ENCODE measurements around the gene COMMD6. TPM values are rescaled to one million over a fixed set of nuclear protein-coding genes. Genes with fewer than 3 reads are reported as not detected.
A peak's percentile ranks its signal among the peaks of the same experiment; 100 is the strongest.

COMMD6 gene
- total RNA-seq, 2 donors from 2014 or later, result 118 to 157 TPM

DNA sequence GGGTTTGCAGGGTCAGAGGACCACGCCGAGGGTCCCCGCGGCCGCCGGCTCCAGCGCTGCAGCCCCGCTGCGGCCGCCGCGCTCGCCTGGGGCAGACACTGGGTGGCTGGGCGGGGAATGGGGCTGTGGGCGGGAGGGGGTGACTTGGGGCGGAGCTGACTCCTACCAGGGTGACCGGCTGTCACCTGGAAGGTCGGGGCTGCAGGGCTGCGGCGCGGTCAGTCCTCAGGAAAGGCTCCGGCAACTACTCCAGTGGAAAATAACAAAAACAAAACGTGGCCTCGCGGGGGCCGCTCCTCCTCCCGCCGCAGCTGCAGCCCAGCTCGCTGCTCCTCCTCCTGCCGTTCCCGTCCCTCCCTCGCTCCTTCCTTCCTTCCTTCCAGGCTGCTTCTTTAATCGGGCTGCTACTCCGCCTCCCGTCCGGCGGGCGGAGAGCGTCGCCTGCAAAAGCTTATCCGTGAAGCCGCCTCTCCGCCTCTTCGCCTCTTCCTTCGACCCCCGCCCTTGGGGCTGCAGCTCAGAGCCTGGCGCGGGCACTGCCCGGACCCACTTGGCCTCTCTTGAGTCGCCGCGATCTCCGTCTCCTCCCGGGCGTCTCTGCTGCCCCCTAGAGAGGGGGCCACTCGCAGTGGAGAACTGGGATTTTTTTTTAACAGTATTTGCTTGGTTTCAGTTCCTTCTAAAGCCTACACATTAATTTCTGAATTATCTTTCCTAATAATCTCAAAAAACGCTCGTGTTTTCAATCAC lies 55.4 kb downstream of the COMMD6 start, which contains the start of gene TBC1D4:
TSS of gene TBC1D4 (minus strand) at position 100 of the 750 bp plus-strand sequence. CDS start 402 bp downstream, outside the sequence.
- Histone ChIP-seq H3K27me3 (no peaks in the 10 kb centered on the region), H3K27ac (peak within 1 kb of the TSS; percentile 89), H3K4me1 (no peaks in the 10 kb centered on the region), H3K36me3 (no peaks in the 10 kb centered on the region), H3K9me3 (no peaks in the 10 kb centered on the region), H3K9ac (ENCODE audit: low read depth in 2 of 2, low read length in 2 of 2) (peak within 1 kb of the TSS; percentile 61 to 79), H3K4me3 (peak within 1 kb of the TSS; percentile 84)
- DNase-seq, result peak; percentile 89
- TF ChIP-seq, protein P1, sequence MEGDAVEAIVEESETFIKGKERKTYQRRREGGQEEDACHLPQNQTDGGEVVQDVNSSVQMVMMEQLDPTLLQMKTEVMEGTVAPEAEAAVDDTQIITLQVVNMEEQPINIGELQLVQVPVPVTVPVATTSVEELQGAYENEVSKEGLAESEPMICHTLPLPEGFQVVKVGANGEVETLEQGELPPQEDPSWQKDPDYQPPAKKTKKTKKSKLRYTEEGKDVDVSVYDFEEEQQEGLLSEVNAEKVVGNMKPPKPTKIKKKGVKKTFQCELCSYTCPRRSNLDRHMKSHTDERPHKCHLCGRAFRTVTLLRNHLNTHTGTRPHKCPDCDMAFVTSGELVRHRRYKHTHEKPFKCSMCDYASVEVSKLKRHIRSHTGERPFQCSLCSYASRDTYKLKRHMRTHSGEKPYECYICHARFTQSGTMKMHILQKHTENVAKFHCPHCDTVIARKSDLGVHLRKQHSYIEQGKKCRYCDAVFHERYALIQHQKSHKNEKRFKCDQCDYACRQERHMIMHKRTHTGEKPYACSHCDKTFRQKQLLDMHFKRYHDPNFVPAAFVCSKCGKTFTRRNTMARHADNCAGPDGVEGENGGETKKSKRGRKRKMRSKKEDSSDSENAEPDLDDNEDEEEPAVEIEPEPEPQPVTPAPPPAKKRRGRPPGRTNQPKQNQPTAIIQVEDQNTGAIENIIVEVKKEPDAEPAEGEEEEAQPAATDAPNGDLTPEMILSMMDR (IDR thresholded peaks at IDR 0.05), result peak; percentile 77
- intact Hi-C loops (cut with DNase I), result loop anchor here (5.0 kb wide), 2 partner anchors 55 to 110 kb away; partner anchors contain the start of gene COMMD6

DNA sequence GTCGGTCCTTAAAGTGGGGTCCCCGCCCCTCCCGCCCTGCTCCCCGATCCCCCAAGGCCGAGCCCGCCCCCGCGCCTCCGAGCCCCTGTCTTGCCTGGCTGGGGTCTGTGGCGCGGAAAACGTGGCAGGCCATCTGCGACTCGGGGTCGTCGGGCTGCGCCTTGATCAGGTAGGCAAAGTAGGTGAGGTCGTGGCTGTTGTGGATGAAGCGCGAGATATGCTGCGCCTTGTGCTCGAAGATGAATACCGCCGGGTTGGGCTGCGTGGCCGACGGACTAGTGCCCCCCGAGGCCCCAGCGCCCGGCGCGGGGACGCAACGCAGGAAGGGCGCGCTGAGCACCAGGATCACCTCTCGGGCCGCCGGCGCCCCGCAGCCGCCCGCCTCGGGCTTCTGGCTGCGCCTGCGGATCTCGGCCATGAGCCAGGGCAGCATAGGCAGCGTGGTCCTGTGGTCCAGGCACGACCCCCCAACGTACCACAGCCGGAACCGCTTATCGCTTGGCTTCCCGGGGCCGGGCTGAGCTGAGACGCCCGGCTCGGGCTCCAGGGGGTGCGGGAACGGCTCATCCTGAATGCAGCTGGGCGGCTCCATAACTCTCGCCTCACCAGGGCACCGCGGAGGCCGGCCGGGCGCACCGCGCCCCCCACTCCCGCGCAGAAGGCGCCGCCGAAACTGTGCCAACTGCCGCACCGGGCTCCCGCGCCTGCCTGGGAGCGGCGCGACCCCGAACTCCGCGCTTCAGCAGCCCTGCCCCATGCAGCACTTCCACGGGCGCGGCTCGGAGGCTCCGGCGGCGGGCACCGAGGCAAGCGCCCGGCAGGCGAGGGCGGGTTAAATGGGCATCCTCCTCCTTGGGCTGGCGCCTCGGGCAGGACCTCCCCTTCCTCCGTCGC lies 56.2 kb downstream of the COMMD6 start:
- peak; percentile 52 for DNase-seq
- Histone ChIP-seq H3K9ac (ENCODE audit: low read depth in 2 of 2, low read length in 2 of 2) (peak overlapping the region; percentile 61 to 79), H3K27me3 (no peaks in the 10 kb centered on the region), H3K4me3 (peak overlapping the region; percentile 84), H3K36me3 (no peaks in the 10 kb centered on the region), H3K4me1 (no peaks in the 10 kb centered on the region), H3K27ac (peak overlapping the region; percentile 89), H3K9me3 (no peaks in the 10 kb centered on the region)
- TF ChIP-seq, protein P1 (IDR thresholded peaks at IDR 0.05), result no peak
- intact Hi-C loops (cut with DNase I), result loop anchor here (5.0 kb wide), 2 partner anchors 56 to 109 kb away; partner anchors contain the start of gene COMMD6

DNA sequence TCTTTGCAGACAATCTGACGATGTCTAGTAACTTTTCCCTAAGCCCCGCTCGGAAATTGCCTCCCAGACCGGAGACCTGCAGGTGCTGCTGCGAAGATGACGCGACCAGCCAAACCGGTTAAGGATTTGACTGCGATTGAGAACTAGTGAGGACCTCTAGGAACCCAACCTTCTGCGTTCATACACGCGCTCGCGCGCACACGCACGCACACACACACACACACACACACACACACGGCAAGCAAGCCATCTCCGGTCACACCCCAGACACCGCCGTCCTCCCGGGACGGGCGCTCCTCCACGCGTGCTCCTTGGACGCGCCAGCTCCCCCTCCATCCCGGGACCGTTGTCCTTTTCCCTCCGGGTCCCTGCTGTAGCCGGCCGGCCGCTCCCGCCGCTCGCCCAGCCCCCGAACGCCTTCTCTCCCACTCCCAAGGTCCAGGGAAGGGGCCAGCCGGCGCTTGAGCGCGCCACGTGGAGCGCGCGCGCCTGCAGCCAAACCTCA lies 56.9 kb downstream of the COMMD6 start:
- TF ChIP-seq, protein P1 (IDR thresholded peaks at IDR 0.05), result no peak
- Histone ChIP-seq H3K27me3 (no peaks in the 10 kb centered on the region), H3K27ac (no peak overlapping the region), H3K9me3 (no peaks in the 10 kb centered on the region), H3K36me3 (no peaks in the 10 kb centered on the region), H3K4me3 (peak overlapping the region; percentile 84), H3K4me1 (no peaks in the 10 kb centered on the region), H3K9ac (ENCODE audit: low read depth in 2 of 2, low read length in 2 of 2) (peak overlapping the region; percentile 61 to 79)
- intact Hi-C loops (cut with DNase I), result loop anchor here (5.0 kb wide), 2 partner anchors 57 to 108 kb away; partner anchors contain the start of gene COMMD6
- DNase-seq, result peak; percentile 82

DNA sequence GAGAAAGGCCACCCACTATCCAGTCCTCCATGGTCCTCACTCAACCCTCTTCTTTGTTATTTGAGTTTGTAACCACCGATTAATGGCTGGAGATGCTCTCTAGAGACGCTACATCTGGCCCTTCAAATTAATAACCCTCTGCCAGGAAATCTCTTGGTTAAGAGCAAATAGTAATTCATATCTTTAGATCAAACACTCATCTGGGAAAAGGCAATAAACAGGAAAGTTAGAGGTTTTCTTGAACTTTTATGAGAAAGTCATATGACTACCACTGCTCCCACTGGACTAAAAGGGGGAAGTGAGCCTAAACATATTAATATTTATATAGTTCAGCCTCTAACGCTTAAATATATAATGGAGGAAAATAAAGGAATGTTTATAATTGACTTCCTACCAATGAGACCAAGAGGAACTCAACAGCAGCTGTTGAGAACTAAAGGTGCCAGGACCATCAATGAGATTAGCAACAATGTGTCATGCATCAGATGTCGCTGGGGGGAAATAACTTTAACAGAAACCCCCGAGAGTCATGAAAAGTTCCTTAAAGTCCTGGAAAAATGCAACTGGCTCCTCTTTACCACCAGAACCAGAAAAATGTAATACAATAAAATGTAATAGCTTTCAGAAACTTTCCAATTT lies 58.4 kb downstream of the COMMD6 start:
- no peaks in the 10 kb centered on the region for H3K27me3 ChIP-seq
- no peaks in the 10 kb centered on the region for H3K4me1 ChIP-seq
- H3K9ac ChIP-seq (ENCODE audit: low read depth in 2 of 2, low read length in 2 of 2), result no peak overlapping the region
- no peaks in the 10 kb centered on the region for H3K9me3 ChIP-seq
- TF ChIP-seq, protein P1 (IDR thresholded peaks at IDR 0.05), result no peak
- DNase-seq, result no peak
- no peak overlapping the region for H3K4me3 ChIP-seq
- H3K36me3 ChIP-seq, result no peaks in the 10 kb centered on the region
- intact Hi-C loops (cut with DNase I), result no loop called here
- H3K27ac ChIP-seq, result no peak overlapping the region

DNA sequence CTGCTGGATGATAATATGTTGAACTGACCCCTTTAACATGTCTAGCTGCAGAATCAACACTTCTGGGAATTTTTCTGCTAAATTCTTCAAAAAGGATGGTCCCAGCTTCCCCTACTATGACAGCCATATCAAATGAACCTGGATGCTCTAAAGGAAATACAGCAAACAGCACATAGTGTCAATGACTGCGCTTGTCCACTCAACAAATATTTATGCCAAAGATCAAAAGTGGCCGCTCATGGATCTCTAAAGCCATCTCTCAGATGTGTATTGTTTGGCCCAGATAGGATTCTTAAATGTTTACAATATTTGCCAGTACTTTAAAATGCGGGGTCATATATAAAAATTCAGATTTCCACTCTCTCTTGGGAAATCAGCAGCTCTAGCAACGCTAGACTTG lies 59.0 kb downstream of the COMMD6 start:
- Histone ChIP-seq H3K27me3 (no peaks in the 10 kb centered on the region), H3K9ac (ENCODE audit: low read depth in 2 of 2, low read length in 2 of 2) (no peak overlapping the region), H3K4me3 (no peak overlapping the region), H3K36me3 (no peaks in the 10 kb centered on the region), H3K27ac (no peak overlapping the region), H3K4me1 (no peaks in the 10 kb centered on the region), H3K9me3 (no peaks in the 10 kb centered on the region)
- intact Hi-C loops (cut with DNase I), result no loop called here
- no peak for DNase-seq
- TF ChIP-seq, protein P1 (IDR thresholded peaks at IDR 0.05), result no peak
